Naive thymus-derived CD4-positive, alpha-beta T cell (primary cell): ENCODE data around the gene AUH. TPM values are rescaled to one million over a fixed set of nuclear protein-coding genes. Genes with fewer than 3 reads are reported as not detected.
A peak's percentile ranks its signal among the peaks of the same experiment; 100 is the strongest.

Experiments used
- ATAC-seq: fragments of 150-1000 bp; cut with Tn5 transposase; 2 replicates; pipeline ENCODE4 v1.10.0; 2021; ENCODE audit warnings: mild to moderate bottlenecking, moderate library complexity
- CTCF ChIA-PET: fragments of 350-600 bp; sonication (Branson Sonifier 250); formaldehyde crosslinking; loops from one replicate; lab custom pipeline; 2021; ENCODE audit warnings: antibody characterized with exemption; lab: Charles Lee
- POLR2A ChIA-PET: fragments of 350-600 bp; sonication (Branson Sonifier 250); formaldehyde crosslinking; loops from one replicate; lab custom pipeline; 2021; ENCODE audit warnings: antibody characterized with exemption, inconsistent platforms; lab: Charles Lee
- DNase-seq, 9 donors: peaks; one replicate each; pipeline versions ENCODE4 v3.0.0 to v3.0.0-alpha.2; 2020 to 2022; ENCODE audit warnings: mixed read lengths in 1 of 9
- H3K27ac ChIP-seq: one replicate; pipeline ENCODE4 v1.7.0; 2013; ENCODE audit warnings: mild to moderate bottlenecking, low read depth, low read length, moderate library complexity
- H3K27me3 ChIP-seq, 2 donors: one replicate each; pipeline ENCODE4 v1.7.0; 2013; ENCODE audit warnings: low read length in 2 of 2, mild to moderate bottlenecking in 2 of 2, moderate library complexity in 2 of 2; ENCODE audit not compliant: control insufficient read depth in 2 of 2, insufficient read depth in 2 of 2
- H3K36me3 ChIP-seq, 3 experiments: 1 replicate in 2 of 3; 2 replicates in 1 of 3; pipeline ENCODE4 v1.7.0; 2013; ENCODE audit warnings: low read length in 3 of 3, mild to moderate bottlenecking in 3 of 3, moderate library complexity in 1 of 3; ENCODE audit not compliant: insufficient read depth in 3 of 3, control insufficient read depth in 2 of 3
- H3K4me1 ChIP-seq, 2 donors: one replicate each; pipeline ENCODE4 v1.7.0; 2013; ENCODE audit warnings: low read length in 2 of 2, mild to moderate bottlenecking in 2 of 2, moderate library complexity in 1 of 2; ENCODE audit not compliant: control insufficient read depth in 2 of 2, insufficient read depth in 2 of 2
- H3K4me3 ChIP-seq: 2 replicates; pipeline ENCODE4 v1.7.0; 2013; ENCODE audit warnings: mild to moderate bottlenecking, low read length
- H3K9me3 ChIP-seq, 3 experiments: 1 replicate in 2 of 3; 2 replicates in 1 of 3; pipeline ENCODE4 v1.7.0; 2013; ENCODE audit warnings: low read length in 3 of 3; ENCODE audit not compliant: control insufficient read depth in 2 of 3
- H3K27ac Mint-ChIP-seq, 9 donors: one replicate each; pipeline ENCODE4 v1.8.0; 2020 to 2022; ENCODE audit warnings: mixed read lengths in 9 of 9, mild to moderate bottlenecking in 8 of 9, moderate library complexity in 5 of 9, inconsistent platforms in 2 of 9
- H3K27me3 Mint-ChIP-seq, 5 donors: one replicate each; pipeline ENCODE4 v1.8.0; 2021 to 2022; ENCODE audit warnings: mixed read lengths in 5 of 5, mild to moderate bottlenecking in 1 of 5
- H3K36me3 Mint-ChIP-seq, 5 donors: one replicate each; pipeline ENCODE4 v1.8.0; 2020 to 2022; ENCODE audit warnings: mixed read lengths in 5 of 5, mild to moderate bottlenecking in 3 of 5, inconsistent platforms in 1 of 5
- H3K4me1 Mint-ChIP-seq, 7 donors: one replicate each; pipeline ENCODE4 v1.8.0; 2020 to 2022; ENCODE audit warnings: mixed read lengths in 7 of 7, mild to moderate bottlenecking in 3 of 7, inconsistent platforms in 1 of 7
- H3K4me3 Mint-ChIP-seq, 10 donors: one replicate each; pipeline ENCODE4 v1.8.0; 2020 to 2022; ENCODE audit warnings: mild to moderate bottlenecking in 10 of 10, mixed read lengths in 10 of 10, moderate library complexity in 6 of 10, inconsistent platforms in 2 of 10
- H3K9me3 Mint-ChIP-seq, 11 donors: one replicate each; pipeline ENCODE4 v1.8.0; 2020 to 2022; ENCODE audit warnings: mixed read lengths in 11 of 11, mild to moderate bottlenecking in 4 of 11, inconsistent platforms in 1 of 11, moderate library complexity in 1 of 11
- intact Hi-C, 2 donors: fragments of 100-400 bp; cut with micrococcal nuclease; formaldehyde crosslinking; loops; one replicate each; pipeline ENCODE4 v1.15.1; 2023
- polyA plus RNA-seq, 2 donors: library from polyadenylated mRNA; unstranded; fragments of 300-500 nt; fragmentation: Illumina TruSeq; gene quantifications; one replicate each; pipeline ENCODE4 v1.2.3, GENCODE V29; 2021
- total RNA-seq, 6 experiments: library from RNA in 5 of 6; stranded (reverse) in 5 of 6; gene quantifications; 1 replicate in 5 of 6; 2 replicates in 1 of 6; pipeline ENCODE4 v1.2.3 and lab custom pipeline; 2021 to 2026

AUH gene
- total and polyA plus RNA-seq, 7 experiments from 2014 or later, result 11.6 to 30.1 (median 17.8) TPM

DNA sequence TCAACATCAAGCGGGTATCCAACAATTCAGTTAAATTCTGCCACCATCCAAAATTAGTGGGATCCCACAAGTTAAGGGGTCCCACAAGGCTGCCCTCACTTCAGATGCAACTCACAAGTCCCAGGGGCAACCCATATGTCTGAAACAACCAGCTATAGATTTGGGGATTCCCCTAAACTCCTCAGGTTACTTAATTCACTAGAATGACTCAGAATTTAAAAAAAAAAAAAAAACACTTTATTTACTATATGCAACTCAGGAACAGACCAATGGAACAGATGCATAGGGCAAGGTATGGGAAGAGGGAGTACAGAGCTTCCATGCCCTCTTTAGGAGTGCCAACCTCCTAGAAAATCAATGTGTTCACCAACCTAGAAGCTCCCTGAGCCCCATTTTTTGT lies 15.1 kb downstream of the AUH start:
- Histone ChIP-seq H3K4me1 (no peaks in the 10 kb centered on the region), H3K27ac (no peak overlapping the region), H3K36me3 (peaks cover 2 to 20% (median 6%) of the 10 kb centered on the region in 3 experiments), H3K9me3 (no peaks in the 10 kb centered on the region), H3K27me3 (no peaks in the 10 kb centered on the region), H3K4me3 (no peak overlapping the region)
- Mint-ChIP-seq H3K4me3 (no peak overlapping the region), H3K9me3 (peaks cover 0 to 7% (median 0%) of the 10 kb centered on the region in 11 donors), H3K36me3 (peaks cover 12 to 53% (median 37%) of the 10 kb centered on the region in 5 donors), H3K27ac (peak overlapping the region in 1 of 9 donors; percentile 65), H3K27me3 (no peaks in the 10 kb centered on the region), H3K4me1 (peaks cover 21 to 48% (median 24%) of the 10 kb centered on the region in 7 donors)
- DNase-seq (no peak), ATAC-seq (peak; percentile 20)
- ChIA-PET CTCF (interaction anchor here (0.7 kb wide), 1 partner anchor 8 kb away, joined by 4 read pairs; no protein-coding TSS in a partner anchor), POLR2A (interaction anchor here (0.8 to 1.4 kb wide), 2 partner anchors 9 to 14 kb away, joined by 3 read pairs; no protein-coding TSS in a partner anchor)
- intact Hi-C loops, result loop anchor here in 1 of 2 donors (5.0 kb wide), 1 partner anchor 184 kb away; no protein-coding TSS in a partner anchor

DNA sequence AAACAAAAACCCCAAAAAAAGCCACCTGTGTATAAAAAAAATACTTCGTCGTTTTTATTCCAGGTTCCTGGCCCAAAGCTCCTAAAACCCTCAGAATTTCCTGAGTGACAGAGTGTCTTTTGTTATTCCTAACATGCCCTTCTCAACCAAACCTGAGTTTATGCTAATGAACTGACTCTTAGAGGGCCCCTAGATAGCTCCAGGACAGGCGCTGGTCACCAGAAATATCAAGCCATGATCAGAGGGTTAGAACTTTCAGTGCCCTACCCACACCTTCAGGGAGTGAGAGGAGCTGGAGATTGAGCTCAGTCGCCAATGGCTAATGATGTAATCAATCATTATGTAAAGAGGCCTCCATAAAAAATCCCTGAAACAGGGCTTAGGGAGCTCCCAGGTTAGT lies 15.7 kb downstream of the AUH start:
- Histone ChIP-seq H3K9me3 (no peaks in the 10 kb centered on the region), H3K27me3 (no peaks in the 10 kb centered on the region), H3K27ac (no peak overlapping the region), H3K4me3 (no peak overlapping the region), H3K4me1 (no peaks in the 10 kb centered on the region), H3K36me3 (peaks cover 5 to 21% (median 6%) of the 10 kb centered on the region in 3 experiments)
- Mint-ChIP-seq H3K36me3 (peaks cover 15 to 59% (median 44%) of the 10 kb centered on the region in 5 donors), H3K4me1 (peaks cover 24 to 52% (median 30%) of the 10 kb centered on the region in 7 donors), H3K27me3 (no peaks in the 10 kb centered on the region), H3K9me3 (peaks cover 0 to 9% (median 0%) of the 10 kb centered on the region in 11 donors), H3K4me3 (no peak overlapping the region), H3K27ac (no peak overlapping the region)
- POLR2A ChIA-PET, result interaction anchor here (1.4 kb wide), 1 partner anchor 10 kb away, joined by 3 read pairs; no protein-coding TSS in a partner anchor
- CTCF ChIA-PET, result interaction anchor here (0.7 kb wide), 1 partner anchor 9 kb away, joined by 4 read pairs; no protein-coding TSS in a partner anchor
- ATAC-seq, result no peak
- no peak for DNase-seq
- intact Hi-C loops, result loop anchor here in 1 of 2 donors (5.0 kb wide), 1 partner anchor 184 kb away; no protein-coding TSS in a partner anchor

GRCh38 chr9:91342575-91342974 lies 19.1 kb downstream of the AUH start:
- no peak for ATAC-seq
- no peak overlapping the region for H3K27ac ChIP-seq
- H3K4me3 ChIP-seq, result no peak overlapping the region
- peaks cover 0 to 4% of the 10 kb centered on the region in 2 donors for H3K4me1 ChIP-seq
- Mint-ChIP-seq H3K36me3 (peaks cover 26 to 70% (median 62%) of the 10 kb centered on the region in 5 donors), H3K4me3 (no peak overlapping the region), H3K27ac (peak overlapping the region in 1 of 9 donors; percentile 35), H3K27me3 (no peaks in the 10 kb centered on the region), H3K9me3 (peaks cover 0 to 9% (median 0%) of the 10 kb centered on the region in 11 donors), H3K4me1 (peaks cover 25 to 43% (median 33%) of the 10 kb centered on the region in 7 donors)
- CTCF ChIA-PET, result no interaction called here
- H3K36me3 ChIP-seq, result peaks cover 6 to 34% (median 9%) of the 10 kb centered on the region in 3 experiments
- no peak for DNase-seq
- H3K9me3 ChIP-seq, result no peaks in the 10 kb centered on the region
- H3K27me3 ChIP-seq, result no peaks in the 10 kb centered on the region
- POLR2A ChIA-PET, result interaction anchor here (0.8 kb wide), 1 partner anchor 19 kb away, joined by 3 read pairs; no protein-coding TSS in a partner anchor
- intact Hi-C loops, result no loop called here

GRCh38 chr9:91341749-91342148 lies 20.0 kb downstream of the AUH start:
- Mint-ChIP-seq H3K36me3 (peaks cover 26 to 76% (median 68%) of the 10 kb centered on the region in 5 donors), H3K4me1 (peaks cover 25 to 50% (median 34%) of the 10 kb centered on the region in 7 donors), H3K27ac (peak overlapping the region in 4 of 9 donors; percentile 14 to 69 (median 40)), H3K4me3 (peak overlapping the region in 4 of 10 donors; percentile 0 to 38 (median 15)), H3K27me3 (no peaks in the 10 kb centered on the region), H3K9me3 (peaks cover 0 to 9% (median 0%) of the 10 kb centered on the region in 11 donors)
- DNase-seq, result no peak
- H3K27me3 ChIP-seq, result no peaks in the 10 kb centered on the region
- H3K27ac ChIP-seq, result no peak overlapping the region
- peaks cover 0 to 4% of the 10 kb centered on the region in 2 donors for H3K4me1 ChIP-seq
- no peaks in the 10 kb centered on the region for H3K9me3 ChIP-seq
- ChIA-PET POLR2A (interaction anchor here (0.8 kb wide), 1 partner anchor 17 kb away, joined by 3 read pairs; no protein-coding TSS in a partner anchor), CTCF (no interaction called here)
- H3K4me3 ChIP-seq, result no peak overlapping the region
- H3K36me3 ChIP-seq, result peaks cover 6 to 34% (median 9%) of the 10 kb centered on the region in 3 experiments
- intact Hi-C loops, result no loop called here
- no peak for ATAC-seq

DNA sequence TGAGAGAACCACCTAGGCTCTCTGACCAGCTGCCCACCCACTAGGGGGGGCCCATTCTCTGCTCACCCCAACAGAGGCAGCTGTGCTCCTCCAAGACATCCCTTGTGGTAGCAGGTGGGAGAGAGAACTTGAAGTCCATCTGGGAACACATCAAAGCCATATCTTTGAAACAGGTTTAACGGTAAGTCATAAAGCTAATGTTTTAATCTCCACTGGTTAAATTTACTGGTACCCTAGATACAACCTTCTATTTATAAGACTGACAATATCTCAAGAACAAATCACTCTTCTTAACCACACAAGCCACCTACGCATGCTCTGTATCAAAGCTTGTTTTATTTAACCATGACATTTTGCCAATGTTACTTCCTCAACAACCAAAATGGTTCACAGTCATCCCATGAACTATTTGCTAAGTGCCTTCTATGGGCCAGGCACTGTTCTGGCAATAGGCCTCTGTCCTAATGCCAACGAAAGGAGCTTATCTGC lies 20.4 kb downstream of the AUH start:
- intact Hi-C loops, result no loop called here
- ATAC-seq, result no peak
- peaks cover 6 to 34% (median 9%) of the 10 kb centered on the region in 3 experiments for H3K36me3 ChIP-seq
- H3K27ac ChIP-seq, result no peak overlapping the region
- peaks cover 22 to 52% (median 34%) of the 10 kb centered on the region in 7 donors for H3K4me1 Mint-ChIP-seq
- no peaks in the 10 kb centered on the region for H3K9me3 ChIP-seq
- H3K4me3 ChIP-seq, result no peak overlapping the region
- no peaks in the 10 kb centered on the region for H3K27me3 ChIP-seq
- peak overlapping the region in 3 of 10 donors; percentile 0 to 38 (median 28) for H3K4me3 Mint-ChIP-seq
- POLR2A ChIA-PET, result interaction anchor here (0.8 kb wide), 1 partner anchor 17 kb away, joined by 3 read pairs; no protein-coding TSS in a partner anchor
- peaks cover 0 to 4% of the 10 kb centered on the region in 2 donors for H3K4me1 ChIP-seq
- H3K9me3 Mint-ChIP-seq, result peaks cover 0 to 9% (median 0%) of the 10 kb centered on the region in 11 donors
- peaks cover 26 to 75% (median 64%) of the 10 kb centered on the region in 5 donors for H3K36me3 Mint-ChIP-seq
- peak overlapping the region in 4 of 9 donors; percentile 15 to 69 (median 44) for H3K27ac Mint-ChIP-seq
- CTCF ChIA-PET, result no interaction called here
- no peaks in the 10 kb centered on the region for H3K27me3 Mint-ChIP-seq
- no peak for DNase-seq

- CTCF ChIA-PET, result no interaction called here
- no peak for ATAC-seq
Measured at GRCh38 chr9:91340395-91340967, 21.2 kb downstream of the AUH start.

More at GRCh38 chr9:91340395-91340967, 21.2 kb downstream of the AUH start:
- POLR2A ChIA-PET, result no interaction called here
- no peak for DNase-seq
- no peaks in the 10 kb centered on the region for H3K27me3 ChIP-seq
- H3K4me1 ChIP-seq, result peaks cover 0 to 4% of the 10 kb centered on the region in 2 donors
- no peaks in the 10 kb centered on the region for H3K27me3 Mint-ChIP-seq
- H3K36me3 Mint-ChIP-seq, result peaks cover 26 to 74% (median 63%) of the 10 kb centered on the region in 5 donors
- intact Hi-C loops, result no loop called here
- H3K9me3 ChIP-seq, result no peaks in the 10 kb centered on the region
- H3K27ac ChIP-seq, result no peak overlapping the region
- peak overlapping the region in 1 of 9 donors; percentile 69 for H3K27ac Mint-ChIP-seq
- H3K36me3 ChIP-seq, result peaks cover 6 to 34% (median 9%) of the 10 kb centered on the region in 3 experiments
- no peak overlapping the region for H3K4me3 ChIP-seq
- no peak overlapping the region for H3K4me3 Mint-ChIP-seq
- peaks cover 0 to 9% (median 0%) of the 10 kb centered on the region in 11 donors for H3K9me3 Mint-ChIP-seq
- peaks cover 22 to 52% (median 34%) of the 10 kb centered on the region in 7 donors for H3K4me1 Mint-ChIP-seq
